Peyer's patch (tissue), 4 donors: ENCODE data around the gene SPACA6.

Experiments
- CTCF ChIP-seq, 6 experiments: fragments of 450-650 bp in 4 of 6; fragments of 200-600 bp in 2 of 6; sonication (generic) in 1 of 6; IDR thresholded peaks; one replicate each; pipeline ENCODE4 v1.5.1; 2017 to 2019; ENCODE audit warnings: antibody characterized with exemption in 6 of 6, mild to moderate bottlenecking in 3 of 6, moderate library complexity in 1 of 6
- POLR2A ChIP-seq, 2 donors: fragments of 450-650 bp; IDR thresholded peaks; one replicate each; pipeline ENCODE4 v1.5.1; 2017; ENCODE audit warnings: antibody characterized with exemption in 2 of 2, mild to moderate bottlenecking in 2 of 2, moderate library complexity in 2 of 2

GRCh38 chr19:51709575-51709974, 16.4 kb downstream of the SPACA6 start:
- TF ChIP-seq CTCF (IDR thresholded peaks at IDR 0.05) (no peak), POLR2A (IDR thresholded peaks at IDR 0.05) (no peak)
